Uterus (tissue), 2 donors: ENCODE measurements around the gene SOX5.

Source experiments
- CTCF ChIP-seq, 4 experiments: fragments of 200-600 bp in 2 of 4; fragments of 450-650 bp in 2 of 4; sonication (generic) in 2 of 4; IDR thresholded peaks; one replicate each; pipeline ENCODE4 v1.5.1; 2016 to 2019; ENCODE audit warnings: antibody characterized with exemption in 4 of 4, mild to moderate bottlenecking in 2 of 4, moderate library complexity in 1 of 4
- POLR2A ChIP-seq, 2 donors: fragments of 450-650 bp; IDR thresholded peaks; one replicate each; pipeline ENCODE4 v1.6.1; 2016; ENCODE audit warnings: antibody characterized with exemption in 2 of 2, mild to moderate bottlenecking in 1 of 2, moderate library complexity in 1 of 2

DNA sequence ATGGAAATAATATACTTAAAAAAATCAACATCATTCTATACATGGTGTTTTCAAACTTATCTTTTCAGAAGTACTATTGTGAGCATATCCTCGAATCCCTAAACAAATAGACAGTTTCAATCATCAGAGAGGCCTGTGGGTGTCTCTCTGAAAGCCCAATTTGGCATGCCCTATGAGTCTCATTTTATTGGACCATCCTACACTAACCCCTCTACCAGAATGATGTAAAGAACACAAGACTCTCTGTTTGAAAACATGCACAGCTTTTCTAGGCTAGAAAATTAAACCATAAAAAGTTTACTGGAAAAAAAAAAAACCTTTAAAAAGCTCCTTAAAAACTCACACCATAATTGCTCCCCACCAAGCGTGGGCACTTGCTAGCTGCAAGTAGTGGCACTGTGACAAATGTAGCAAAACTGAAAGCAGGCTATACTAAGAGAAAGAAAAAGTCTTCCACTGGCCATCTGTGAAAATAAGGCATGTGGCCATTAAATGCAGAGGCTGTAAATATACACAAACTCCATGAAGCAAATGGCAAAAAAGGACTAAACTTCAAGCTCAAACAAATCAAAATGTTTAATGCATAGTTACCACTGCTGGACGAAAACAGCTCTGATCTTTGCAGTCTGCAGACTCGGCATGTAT, 394.2 kb downstream of the SOX5 start:
- TF ChIP-seq POLR2A (IDR thresholded peaks at IDR 0.05): no peak
- no peak for TF ChIP-seq CTCF (IDR thresholded peaks at IDR 0.05)
